Measurements from ENCODE around the gene MRPL12. TPM values are rescaled to one million over a fixed set of nuclear protein-coding genes. Genes with fewer than 3 reads are reported as not detected.

MRPL12 gene
- total RNA-seq, 1 experiment from 2014 or later = 140 TPM

- Histone ChIP-seq H3K56ac (ENCODE audit: insufficient read length, low read depth, low read length) (no peak overlapping the region), H3T11ph (ENCODE audit: low read length) (no peak overlapping the region), H3K4ac (ENCODE audit: low read depth, low read length) (no peak overlapping the region), H3K27me3 (ENCODE audit: insufficient read depth, low read length) (no peaks in the 10 kb centered on the region), H3K79me1 (ENCODE audit: insufficient read depth, low read depth, low read length, poor library complexity, severe bottlenecking) (no peaks in the 10 kb centered on the region), H3K23me2 (ENCODE audit: insufficient read length, low read depth, low read length, poor library complexity, severe bottlenecking) (peaks cover 8% of the 10 kb centered on the region), H3K4me1 (ENCODE audit: insufficient read depth, low read length) (no peaks in the 10 kb centered on the region), H4K91ac (ENCODE audit: insufficient read length, low read depth, low read length) (no peak overlapping the region), H2AFZ (ENCODE audit: low read length) (no peak overlapping the region), H4K8ac (replicated peaks; ENCODE audit: insufficient read length, low read depth, low read length) (no peak overlapping the region), H2BK20ac (ENCODE audit: low read depth, low read length, poor library complexity, severe bottlenecking) (no peak overlapping the region), H4K5ac (ENCODE audit: insufficient read length, low read depth, low read length) (no peak overlapping the region), H3K79me2 (ENCODE audit: insufficient read depth, low read length) (no peaks in the 10 kb centered on the region; the same call in 1 of the 2 replicates), H3K27ac (ENCODE audit: insufficient read length, low read depth, low read length) (no peak overlapping the region), H3K23ac (ENCODE audit: insufficient read length, low read depth, low read length) (no peak overlapping the region), H3K9ac (ENCODE audit: extremely low read depth, insufficient read length, low read length) (no peak overlapping the region), H2BK120ac (ENCODE audit: low read depth, low read length, poor library complexity, severe bottlenecking) (no peak overlapping the region), H3K18ac (ENCODE audit: insufficient read length, low read depth, low read length) (no peak overlapping the region), H2BK15ac (ENCODE audit: low read depth, low read length) (no peak overlapping the region), H2AK5ac (ENCODE audit: insufficient read length, low read length) (no peak overlapping the region), H2BK12ac (ENCODE audit: insufficient read length, low read depth, low read length) (no peak overlapping the region), H2BK5ac (ENCODE audit: insufficient read length, low read length) (no peak overlapping the region), H4K20me1 (ENCODE audit: control insufficient read depth, insufficient read depth, insufficient read length) (no peaks in the 10 kb centered on the region), H3K14ac (ENCODE audit: insufficient read depth, low read length) (no peak overlapping the region), H3K9me3 (ENCODE audit: control insufficient read depth, low read depth, low read length) (no peaks in the 10 kb centered on the region), H3K4me2 (ENCODE audit: insufficient read depth, insufficient read length, low read length) (no peak overlapping the region)
- no peak overlapping the region for H3K4me3 Mint-ChIP-seq
- DNase-seq = no peak
- H3K4me1 Mint-ChIP-seq = peaks cover 8 to 15% of the 10 kb centered on the region in 2 experiments
- no CpG with 5 or more reads among the region's 12 CpGs for WGBS (ENCODE audit: extremely low coverage, insufficient read length, low lambda C conversion rate)
- H3K36me3 Mint-ChIP-seq (ENCODE audit: insufficient read depth in 1 of 3, low read depth in 3 of 3) = peaks cover 6 to 19% (median 14%) of the 10 kb centered on the region in 3 experiments
- no peak for TF ChIP-seq CTCF (conservative IDR thresholded peaks at IDR 0.05)
- H3K9me3 Mint-ChIP-seq = no peaks in the 10 kb centered on the region; a peak in 1 of 5 replicates
- H3K27ac Mint-ChIP-seq = no peak overlapping the region
- no peaks in the 10 kb centered on the region; the same call in 1 of the 2 replicates for H3K27me3 Mint-ChIP-seq (ENCODE audit: low read depth)
These were observed 13.5 kb downstream of the MRPL12 start for GRCh38 chr17:81716674-81716996.

Measured in H9 (cell line).